GM10266 (cell line): Measurements from ENCODE around the gene CFAP251.
A peak's percentile ranks its signal among the peaks of the same experiment; 100 is the strongest.

Experiments used
- DNase-seq: peaks from one replicate; pipeline ENCODE4 v3.0.0; 2012; ENCODE audit errors: extremely low spot score
- CTCF ChIP-seq: IDR thresholded peaks from 2 replicates; pipeline ENCODE4 v1.5.1; 2012; ENCODE audit warnings: mild to moderate bottlenecking, low read depth; ENCODE audit not compliant: control insufficient read depth, insufficient read depth; ENCODE audit errors: missing control alignments

CFAP251 gene

GRCh38 chr12:122028165-122028904, 109.9 kb downstream of the CFAP251 start:
- no peak for DNase-seq
- no peak for TF ChIP-seq CTCF

GRCh38 chr12:122028905-122029560, 110.6 kb downstream of the CFAP251 start:
- DNase-seq, result peak; percentile 82
- TF ChIP-seq CTCF, result peak; percentile 50

- DNase-seq, result no peak
- no peak for TF ChIP-seq CTCF
These were observed 111.4 kb downstream of the CFAP251 start for GRCh38 chr12:122029620-122030423.

GRCh38 chr12:122030424-122031035, 112.1 kb downstream of the CFAP251 start:
- DNase-seq, result no peak
- no peak for TF ChIP-seq CTCF

GRCh38 chr12:122031342-122032216, 113.2 kb downstream of the CFAP251 start:
- peak; percentile 64 for DNase-seq
- TF ChIP-seq CTCF, result peak; percentile 48

- no peak for DNase-seq
- no peak for TF ChIP-seq CTCF
These were observed 114.2 kb downstream of the CFAP251 start for GRCh38 chr12:122032580-122032979.
